ENCODE results near the gene NSL1. TPM values are rescaled to one million over a fixed set of nuclear protein-coding genes. Genes with fewer than 3 reads are reported as not detected.

The NSL1 gene
- total and polyA plus RNA-seq, 4 donors = 9.2 to 48.8 (median 27.0) TPM

DNA sequence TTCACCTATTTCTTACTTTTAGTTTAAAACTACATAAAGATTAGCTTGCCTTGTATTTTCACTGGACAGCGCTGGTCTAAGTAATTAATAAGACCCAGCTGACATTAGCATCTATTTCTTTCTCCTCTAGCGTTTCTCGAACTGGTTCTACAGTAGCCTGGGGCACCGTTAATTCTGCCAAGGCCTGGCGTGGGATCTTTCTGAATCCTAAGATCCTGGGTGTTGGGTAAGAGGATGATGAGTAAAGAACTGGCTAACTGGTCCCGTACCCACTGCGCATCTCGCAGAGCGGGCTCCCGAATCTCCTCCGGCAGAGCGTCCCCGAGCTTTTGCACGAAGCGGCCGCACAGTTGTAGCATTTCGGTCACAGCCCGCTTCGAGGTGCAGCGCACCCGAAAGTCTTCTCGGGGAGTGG is 309 bp downstream of the NSL1 start:
- H3K4me1 ChIP-seq (ENCODE audit: control insufficient read depth in 5 of 5, insufficient read depth in 5 of 5, low read length in 5 of 5) = peaks cover 0 to 9% (median 1%) of the 10 kb centered on the region in 5 donors
- TF ChIP-seq, protein P1, sequence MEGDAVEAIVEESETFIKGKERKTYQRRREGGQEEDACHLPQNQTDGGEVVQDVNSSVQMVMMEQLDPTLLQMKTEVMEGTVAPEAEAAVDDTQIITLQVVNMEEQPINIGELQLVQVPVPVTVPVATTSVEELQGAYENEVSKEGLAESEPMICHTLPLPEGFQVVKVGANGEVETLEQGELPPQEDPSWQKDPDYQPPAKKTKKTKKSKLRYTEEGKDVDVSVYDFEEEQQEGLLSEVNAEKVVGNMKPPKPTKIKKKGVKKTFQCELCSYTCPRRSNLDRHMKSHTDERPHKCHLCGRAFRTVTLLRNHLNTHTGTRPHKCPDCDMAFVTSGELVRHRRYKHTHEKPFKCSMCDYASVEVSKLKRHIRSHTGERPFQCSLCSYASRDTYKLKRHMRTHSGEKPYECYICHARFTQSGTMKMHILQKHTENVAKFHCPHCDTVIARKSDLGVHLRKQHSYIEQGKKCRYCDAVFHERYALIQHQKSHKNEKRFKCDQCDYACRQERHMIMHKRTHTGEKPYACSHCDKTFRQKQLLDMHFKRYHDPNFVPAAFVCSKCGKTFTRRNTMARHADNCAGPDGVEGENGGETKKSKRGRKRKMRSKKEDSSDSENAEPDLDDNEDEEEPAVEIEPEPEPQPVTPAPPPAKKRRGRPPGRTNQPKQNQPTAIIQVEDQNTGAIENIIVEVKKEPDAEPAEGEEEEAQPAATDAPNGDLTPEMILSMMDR (IDR thresholded peaks at IDR 0.05; ENCODE audit: control extremely low read depth, extremely low read depth) = no peak

DNA sequence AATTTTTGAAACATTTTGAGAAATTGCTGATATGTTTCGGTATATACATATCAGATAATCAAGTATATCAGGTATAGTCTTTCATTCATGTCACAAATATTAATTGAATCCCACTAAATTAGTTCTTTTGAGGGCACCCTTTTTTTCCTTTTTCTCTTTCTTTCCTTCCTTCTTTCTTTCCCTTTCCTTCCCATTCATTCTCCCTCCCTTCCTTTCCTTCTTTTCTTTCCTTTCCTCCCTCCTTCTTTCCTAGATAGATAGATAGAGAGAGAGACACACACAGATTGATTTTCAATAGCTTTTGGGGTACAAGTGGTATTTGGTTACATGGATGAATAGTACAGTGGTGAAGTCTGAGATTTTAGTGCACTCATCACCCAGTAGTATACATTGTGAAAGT is 5.7 kb downstream of the NSL1 start:
- 97 to 98% methylated on average over 1 of the region's 1 CpG for WGBS, 2 donors
- DNase-seq (no peak), ATAC-seq (ENCODE audit: insufficient read depth, low FRiP score) (no peak)
- peaks cover 3 to 24% (median 12%) of the 10 kb centered on the region in 4 donors for H3K36me3 ChIP-seq (ENCODE audit: control insufficient read depth in 4 of 4, insufficient read depth in 4 of 4, low read length in 4 of 4)
- H3K9ac ChIP-seq (ENCODE audit: insufficient read depth in 1 of 2, low read length in 2 of 2) = no peak overlapping the region
- no peaks in the 10 kb centered on the region for H3K27me3 ChIP-seq (ENCODE audit: control insufficient read depth in 3 of 3, insufficient read depth in 3 of 3, low read length in 2 of 3)
- H3K4me3 ChIP-seq = no peak overlapping the region
- peaks cover 0 to 5% (median under 1%) of the 10 kb centered on the region in 5 donors for H3K4me1 ChIP-seq (ENCODE audit: control insufficient read depth in 5 of 5, insufficient read depth in 5 of 5, low read length in 5 of 5)
- TF ChIP-seq, protein P1 (IDR thresholded peaks at IDR 0.05; ENCODE audit: control extremely low read depth, extremely low read depth) = no peak
- H3K27ac ChIP-seq (ENCODE audit: low read depth in 1 of 2, low read length in 1 of 2) = no peak overlapping the region
- H3K9me3 ChIP-seq (ENCODE audit: control insufficient read depth in 4 of 4, insufficient read depth in 3 of 4, low read length in 3 of 4) = no peaks in the 10 kb centered on the region

More for the DNA sequence above, 309 bp downstream of the NSL1 start:
- Histone ChIP-seq H3K9me3 (ENCODE audit: control insufficient read depth in 4 of 4, insufficient read depth in 3 of 4, low read length in 3 of 4) (no peaks in the 10 kb centered on the region), H3K36me3 (ENCODE audit: control insufficient read depth in 4 of 4, insufficient read depth in 4 of 4, low read length in 4 of 4) (peaks cover 0 to 6% (median under 1%) of the 10 kb centered on the region in 4 donors), H3K4me3 (peak overlapping the region; percentile 97), H3K9ac (ENCODE audit: insufficient read depth in 1 of 2, low read length in 2 of 2) (peak overlapping the region; percentile 42 to 89), H3K27me3 (ENCODE audit: control insufficient read depth in 3 of 3, insufficient read depth in 3 of 3, low read length in 2 of 3) (no peaks in the 10 kb centered on the region), H3K27ac (ENCODE audit: low read depth in 1 of 2, low read length in 1 of 2) (peak overlapping the region; percentile 89 to 95)
- 0 to 1% methylated on average over 22 of the region's 22 CpGs for WGBS, 2 donors
- no peak for DNase-seq
- ATAC-seq (ENCODE audit: insufficient read depth, low FRiP score) = peak; percentile 56

DNA sequence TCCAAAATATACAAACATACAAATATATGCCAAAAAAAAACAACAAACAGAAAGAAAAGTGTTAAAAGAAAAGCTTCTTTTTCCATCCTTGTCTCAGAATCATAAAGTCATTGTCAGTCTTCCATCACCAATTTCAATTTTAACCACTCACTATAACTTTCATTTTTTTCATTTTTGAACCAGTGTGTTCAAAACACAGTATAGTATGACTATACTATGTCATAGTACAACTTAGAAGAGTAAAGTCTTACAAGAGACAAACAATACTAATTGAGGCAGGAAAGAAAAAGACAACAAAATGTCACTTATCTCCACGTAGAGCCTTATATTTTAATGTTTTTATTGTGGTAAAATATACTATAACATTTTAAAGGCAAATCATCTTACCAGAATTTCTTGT is 7.6 kb downstream of the NSL1 start:
- Histone ChIP-seq H3K27ac (ENCODE audit: low read depth in 1 of 2, low read length in 1 of 2) (no peak overlapping the region), H3K4me3 (no peak overlapping the region), H3K27me3 (ENCODE audit: control insufficient read depth in 3 of 3, insufficient read depth in 3 of 3, low read length in 2 of 3) (no peaks in the 10 kb centered on the region), H3K9ac (ENCODE audit: insufficient read depth in 1 of 2, low read length in 2 of 2) (no peak overlapping the region), H3K4me1 (ENCODE audit: control insufficient read depth in 5 of 5, insufficient read depth in 5 of 5, low read length in 5 of 5) (no peaks in the 10 kb centered on the region), H3K36me3 (ENCODE audit: control insufficient read depth in 4 of 4, insufficient read depth in 4 of 4, low read length in 4 of 4) (peaks cover 3 to 24% (median 13%) of the 10 kb centered on the region in 4 donors), H3K9me3 (ENCODE audit: control insufficient read depth in 4 of 4, insufficient read depth in 3 of 4, low read length in 3 of 4) (no peaks in the 10 kb centered on the region)
- ATAC-seq (ENCODE audit: insufficient read depth, low FRiP score) = no peak
- TF ChIP-seq, protein P1 (IDR thresholded peaks at IDR 0.05; ENCODE audit: control extremely low read depth, extremely low read depth) = no peak
- no peak for DNase-seq
- WGBS, 2 donors = 63 to 76% methylated on average over 1 of the region's 1 CpG
